Breast epithelium (tissue), 4 donors: ENCODE measurements around the gene TUBD1. TPM values are rescaled to one million over a fixed set of nuclear protein-coding genes. Genes with fewer than 3 reads are reported as not detected.
"Not testable (repeated sequence)": the region's sequence is repeated elsewhere in the genome, so short reads cannot be mapped to it uniquely, and the experiment has no call there.

Source experiments
- DNase-seq, 2 donors: peaks; one replicate each; pipeline ENCODE4 v3.0.0-alpha.2; 2019; ENCODE audit warnings: low spot score in 2 of 2
- H3K27ac ChIP-seq, 2 donors: fragments of 200-600 bp; sonication (generic) in 1 of 2; one replicate each; pipeline ENCODE4 v1.5.1; 2016 to 2019; ENCODE audit warnings: mild to moderate bottlenecking in 1 of 2
- H3K27me3 ChIP-seq, 2 donors: fragments of 200-600 bp; sonication (generic) in 1 of 2; one replicate each; pipeline versions ENCODE4 v1.5.1 to v1.6.0; 2017 to 2019; ENCODE audit warnings: control low read depth in 1 of 2, mild to moderate bottlenecking in 1 of 2
- H3K36me3 ChIP-seq: fragments of 200-600 bp; one replicate; pipeline ENCODE4 v1.5.1; 2019
- H3K4me1 ChIP-seq, 2 donors: fragments of 200-600 bp; sonication (generic); one replicate each; pipeline ENCODE4 v1.5.1; 2016 to 2019; ENCODE audit warnings: control low read depth in 1 of 2
- H3K4me3 ChIP-seq, 3 donors: fragments of 200-600 bp; sonication (generic); 1 replicate in 2 of 3; 2 replicates in 1 of 3; pipeline ENCODE4 v1.5.1; 2016 to 2019; ENCODE audit warnings: mild to moderate bottlenecking in 3 of 3, moderate library complexity in 2 of 3
- H3K9me3 ChIP-seq, 2 donors: fragments of 200-600 bp; sonication (generic) in 1 of 2; one replicate each; pipeline ENCODE4 v1.5.1; 2016 to 2019; ENCODE audit warnings: control low read depth in 1 of 2
- POLR2A ChIP-seq: fragments of 450-650 bp; IDR thresholded peaks from one replicate; pipeline ENCODE4 v1.6.1; 2016; ENCODE audit warnings: antibody characterized with exemption, mild to moderate bottlenecking, moderate library complexity
- POLR2AphosphoS5 ChIP-seq, 3 donors: sonication (generic); formaldehyde crosslinking; IDR thresholded peaks; one replicate each; pipeline ENCODE4 v1.6.1; 2017; ENCODE audit warnings: antibody characterized with exemption in 3 of 3
- intact Hi-C: fragments of 100-400 bp; cut with DNase I; formaldehyde crosslinking; loops from one replicate; pipeline ENCODE4 v1.15.1; 2023; ENCODE audit warnings: low total_unique reads
- total RNA-seq, 3 donors: library from RNA; depleted of rRNA; stranded (reverse); fragments of >200 nt; gene quantifications; one replicate each; pipeline ENCODE4 v1.1.0, GENCODE V29; 2016
- TF ChIP-seq, protein P1 (sequence below), 3 donors: fragments of 450-650 bp; IDR thresholded peaks; one replicate each; pipeline ENCODE4 v1.5.1; 2016 to 2017; ENCODE audit warnings: antibody characterized with exemption in 3 of 3, mild to moderate bottlenecking in 3 of 3, moderate library complexity in 3 of 3

The TUBD1 gene
- total RNA-seq, 3 donors from 2014 or later = 6.6 to 25.0 (median 19.7) TPM

DNA sequence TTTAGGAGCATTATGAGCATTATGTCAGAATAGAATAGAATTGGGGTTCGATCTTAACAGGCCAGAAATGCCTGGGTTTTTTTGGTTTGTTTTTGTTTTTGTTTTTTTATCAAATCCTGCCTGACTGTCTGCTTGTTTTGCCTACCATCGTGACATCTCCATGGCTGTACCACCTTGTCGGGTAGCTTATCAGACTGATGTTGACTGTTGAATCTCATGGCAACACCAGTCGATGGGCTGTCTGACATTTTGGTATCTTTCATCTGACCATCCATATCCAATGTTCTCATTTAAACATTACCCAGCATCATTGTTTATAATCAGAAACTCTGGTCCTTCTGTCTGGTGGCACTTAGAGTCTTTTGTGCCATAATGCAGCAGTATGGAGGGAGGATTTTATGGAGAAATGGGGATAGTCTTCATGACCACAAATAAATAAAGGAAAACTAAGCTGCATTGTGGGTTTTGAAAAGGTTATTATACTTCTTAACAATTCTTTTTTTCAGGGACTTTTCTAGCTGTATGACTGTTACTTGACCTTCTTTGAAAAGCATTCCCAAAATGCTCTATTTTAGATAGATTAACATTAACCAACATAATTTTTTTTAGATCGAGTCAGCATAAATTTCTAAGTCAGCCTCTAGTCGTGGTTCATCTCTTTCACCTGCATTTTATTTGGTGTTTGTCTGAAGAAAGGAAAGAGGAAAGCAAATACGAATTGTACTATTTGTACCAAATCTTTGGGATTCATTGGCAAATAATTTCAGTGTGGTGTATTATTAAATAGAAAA, 51.5 kb downstream of the TUBD1 start:
- not testable (repeated sequence) for H3K9me3 ChIP-seq, H3K27me3 ChIP-seq, DNase-seq, H3K4me1 ChIP-seq, H3K36me3 ChIP-seq
- Histone ChIP-seq H3K4me3 (peak overlapping the region; percentile 63 to 87 (median 71)), H3K27ac (peak overlapping the region; percentile 98)
- intact Hi-C loops = loop anchor here (10.0 kb wide), 1 partner anchor 56 kb away; no protein-coding TSS in a partner anchor
- TF ChIP-seq POLR2AphosphoS5 (IDR thresholded peaks at IDR 0.05) (peak in 1 of 3 donors; percentile 58), POLR2A (peak; percentile 46)

DNA sequence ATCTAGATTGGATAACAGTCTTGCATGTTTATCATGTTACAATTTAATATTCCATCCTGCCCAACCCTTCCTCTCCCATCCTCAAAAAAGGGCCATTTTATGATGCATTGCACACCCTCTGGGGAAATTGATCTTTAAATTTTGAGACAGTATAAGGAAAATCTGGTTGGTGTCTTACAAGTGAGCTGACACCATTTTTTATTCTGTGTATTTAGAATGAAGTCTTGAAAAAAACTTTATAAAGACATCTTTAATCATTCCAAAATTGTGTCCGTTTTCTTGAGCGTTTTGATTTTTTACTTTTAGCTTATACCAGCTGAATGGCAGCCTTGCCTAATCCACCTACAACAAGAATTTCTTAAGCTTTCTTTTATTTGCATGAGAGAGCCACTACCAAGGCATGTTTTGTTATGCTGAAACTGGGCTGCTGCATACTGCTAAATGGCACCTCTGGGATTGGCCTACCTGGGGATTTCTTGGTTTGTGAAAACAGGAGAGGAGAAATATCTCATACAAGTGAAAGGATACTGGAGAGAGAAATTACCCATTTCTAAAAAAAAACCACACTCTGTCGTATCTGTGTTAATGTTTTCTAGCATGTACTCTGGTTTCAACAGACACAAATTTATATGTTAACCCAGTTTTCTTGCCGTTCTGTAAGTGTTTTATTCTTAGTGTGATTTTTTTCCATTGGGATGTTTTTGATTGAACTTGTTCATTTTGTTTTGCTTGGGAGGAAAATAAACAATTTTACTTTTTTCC, 52.2 kb downstream of the TUBD1 start:
- no peaks in the 10 kb centered on the region for H3K9me3 ChIP-seq
- no peak for DNase-seq
- peak overlapping the region; percentile 98 for H3K27ac ChIP-seq
- intact Hi-C loops = loop anchor here (10.0 kb wide), 1 partner anchor 56 kb away; no protein-coding TSS in a partner anchor
- TF ChIP-seq, protein P1, sequence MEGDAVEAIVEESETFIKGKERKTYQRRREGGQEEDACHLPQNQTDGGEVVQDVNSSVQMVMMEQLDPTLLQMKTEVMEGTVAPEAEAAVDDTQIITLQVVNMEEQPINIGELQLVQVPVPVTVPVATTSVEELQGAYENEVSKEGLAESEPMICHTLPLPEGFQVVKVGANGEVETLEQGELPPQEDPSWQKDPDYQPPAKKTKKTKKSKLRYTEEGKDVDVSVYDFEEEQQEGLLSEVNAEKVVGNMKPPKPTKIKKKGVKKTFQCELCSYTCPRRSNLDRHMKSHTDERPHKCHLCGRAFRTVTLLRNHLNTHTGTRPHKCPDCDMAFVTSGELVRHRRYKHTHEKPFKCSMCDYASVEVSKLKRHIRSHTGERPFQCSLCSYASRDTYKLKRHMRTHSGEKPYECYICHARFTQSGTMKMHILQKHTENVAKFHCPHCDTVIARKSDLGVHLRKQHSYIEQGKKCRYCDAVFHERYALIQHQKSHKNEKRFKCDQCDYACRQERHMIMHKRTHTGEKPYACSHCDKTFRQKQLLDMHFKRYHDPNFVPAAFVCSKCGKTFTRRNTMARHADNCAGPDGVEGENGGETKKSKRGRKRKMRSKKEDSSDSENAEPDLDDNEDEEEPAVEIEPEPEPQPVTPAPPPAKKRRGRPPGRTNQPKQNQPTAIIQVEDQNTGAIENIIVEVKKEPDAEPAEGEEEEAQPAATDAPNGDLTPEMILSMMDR (IDR thresholded peaks at IDR 0.05) = no peak
- TF ChIP-seq POLR2AphosphoS5 (IDR thresholded peaks at IDR 0.05) = peak in 1 of 3 donors; percentile 33
- no peak for TF ChIP-seq POLR2A
- H3K4me3 ChIP-seq = peak overlapping the region; percentile 63 to 87 (median 71)
- no peaks in the 10 kb centered on the region for H3K36me3 ChIP-seq
- peaks cover 0 to 9% of the 10 kb centered on the region in 2 donors for H3K4me1 ChIP-seq
- H3K27me3 ChIP-seq = no peaks in the 10 kb centered on the region

DNA sequence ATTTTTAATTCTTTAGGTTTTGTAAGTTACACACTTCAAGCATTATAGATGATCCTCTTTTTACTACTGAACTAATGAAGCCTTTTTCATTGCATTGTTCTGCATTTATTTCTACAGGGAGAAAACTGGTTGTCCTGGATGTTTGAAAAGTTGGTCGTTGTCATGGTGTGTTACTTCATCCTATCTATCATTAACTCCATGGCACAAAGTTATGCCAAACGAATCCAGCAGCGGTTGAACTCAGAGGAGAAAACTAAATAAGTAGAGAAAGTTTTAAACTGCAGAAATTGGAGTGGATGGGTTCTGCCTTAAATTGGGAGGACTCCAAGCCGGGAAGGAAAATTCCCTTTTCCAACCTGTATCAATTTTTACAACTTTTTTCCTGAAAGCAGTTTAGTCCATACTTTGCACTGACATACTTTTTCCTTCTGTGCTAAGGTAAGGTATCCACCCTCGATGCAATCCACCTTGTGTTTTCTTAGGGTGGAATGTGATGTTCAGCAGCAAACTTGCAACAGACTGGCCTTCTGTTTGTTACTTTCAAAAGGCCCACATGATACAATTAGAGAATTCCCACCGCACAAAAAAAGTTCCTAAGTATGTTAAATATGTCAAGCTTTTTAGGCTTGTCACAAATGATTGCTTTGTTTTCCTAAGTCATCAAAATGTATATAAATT, 53.0 kb downstream of the TUBD1 start:
- intact Hi-C loops = loop anchor here (10.0 kb wide), 1 partner anchor 55 kb away; no protein-coding TSS in a partner anchor
- no peaks in the 10 kb centered on the region for H3K9me3 ChIP-seq
- peaks cover 0 to 9% of the 10 kb centered on the region in 2 donors for H3K4me1 ChIP-seq
- peak overlapping the region; percentile 63 to 87 (median 71) for H3K4me3 ChIP-seq
- H3K36me3 ChIP-seq = no peaks in the 10 kb centered on the region
- no peak for DNase-seq
- TF ChIP-seq POLR2A (no peak), POLR2AphosphoS5 (IDR thresholded peaks at IDR 0.05) (no peak)
- TF ChIP-seq, protein P1 (IDR thresholded peaks at IDR 0.05) = no peak
- no peaks in the 10 kb centered on the region for H3K27me3 ChIP-seq
- H3K27ac ChIP-seq = peak overlapping the region; percentile 98

DNA sequence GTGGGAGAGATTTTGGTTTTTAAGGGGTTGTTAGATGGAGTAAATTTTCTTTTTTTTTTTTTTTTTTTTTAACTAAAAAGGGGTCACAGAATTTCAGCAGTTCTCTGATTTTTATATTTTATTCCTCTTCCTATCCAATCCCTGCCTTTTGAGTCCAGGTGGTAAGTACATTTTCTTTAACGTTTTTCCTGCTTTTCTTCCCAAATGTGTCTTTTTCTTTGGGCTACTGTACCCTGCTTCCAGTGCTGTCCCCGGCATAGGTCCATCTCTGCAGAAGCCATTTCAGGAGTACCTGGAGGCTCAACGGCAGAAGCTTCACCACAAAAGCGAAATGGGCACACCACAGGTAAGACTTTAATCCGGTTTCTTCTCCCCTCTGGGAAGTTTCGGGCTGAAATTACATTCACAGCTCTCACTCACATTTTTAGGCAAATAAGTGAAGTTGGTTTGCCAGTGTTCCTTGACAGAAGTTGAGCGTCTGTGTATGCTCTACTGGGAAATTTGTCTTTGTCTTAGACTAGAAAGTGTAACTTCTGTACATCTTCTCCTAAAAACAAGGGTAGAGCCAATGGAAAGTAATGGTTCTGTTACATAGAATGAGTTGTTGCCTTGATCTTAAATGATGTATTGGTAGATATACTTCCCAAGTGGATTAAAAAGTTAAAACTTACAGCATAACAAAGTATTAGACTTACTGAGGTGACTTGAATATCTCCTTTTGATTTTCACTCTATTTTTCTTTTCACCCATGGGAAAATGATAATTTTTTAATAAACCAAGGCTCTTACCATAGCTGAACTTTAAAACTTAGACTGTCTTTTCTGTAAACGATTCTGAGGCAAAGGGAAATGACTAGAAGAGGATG, 54.5 kb downstream of the TUBD1 start:
- no peaks in the 10 kb centered on the region for H3K9me3 ChIP-seq
- intact Hi-C loops = no loop called here
- peaks cover 0 to 9% of the 10 kb centered on the region in 2 donors for H3K4me1 ChIP-seq
- no peak for TF ChIP-seq POLR2A
- TF ChIP-seq, protein P1 (IDR thresholded peaks at IDR 0.05) = no peak
- no peak for TF ChIP-seq POLR2AphosphoS5 (IDR thresholded peaks at IDR 0.05)
- peak overlapping the region; percentile 98 for H3K27ac ChIP-seq
- no peak for DNase-seq
- peak overlapping the region; percentile 63 to 87 (median 71) for H3K4me3 ChIP-seq
- no peaks in the 10 kb centered on the region for H3K36me3 ChIP-seq
- no peaks in the 10 kb centered on the region for H3K27me3 ChIP-seq
